Ovary (tissue), 9 donors: Measurements from ENCODE around the gene GRM8. TPM values are rescaled to one million over a fixed set of nuclear protein-coding genes. Genes with fewer than 3 reads are reported as not detected.

Source experiments
- DNase-seq, 5 donors: peaks; one replicate each; pipeline ENCODE4 v3.0.0-alpha.2; 2019 to 2020
- H3K27ac ChIP-seq, 2 donors: fragments of 200-600 bp; one replicate each; pipeline versions ENCODE4 v1.5.1 to v1.8.0; 2019 to 2022
- H3K27me3 ChIP-seq: fragments of 200-600 bp; one replicate; pipeline ENCODE4 v1.8.0; 2022
- H3K36me3 ChIP-seq: fragments of 200-600 bp; sonication (generic); one replicate; pipeline ENCODE4 v1.5.1; 2019
- H3K4me1 ChIP-seq: one replicate; pipeline ENCODE4 v1.8.1; 2013; ENCODE audit warnings: mild to moderate bottlenecking, moderate library complexity; ENCODE audit not compliant: insufficient read depth
- H3K4me3 ChIP-seq: fragments of 200-600 bp; sonication (generic); one replicate; pipeline ENCODE4 v1.5.1; 2017
- H3K9me3 ChIP-seq, 2 donors: fragments of 200-600 bp in 1 of 2; sonication (generic) in 1 of 2; one replicate each; pipeline versions ENCODE4 v1.5.1 to v1.8.1; 2013 to 2019; ENCODE audit warnings: mild to moderate bottlenecking in 1 of 2, moderate library complexity in 1 of 2
- CTCF ChIP-seq, 3 donors: fragments of 450-650 bp in 2 of 3; fragments of 200-600 bp in 1 of 3; IDR thresholded peaks; one replicate each; pipeline versions ENCODE4 v1.5.1 to v1.8.0; 2016 to 2022; ENCODE audit warnings: antibody characterized with exemption in 3 of 3, mild to moderate bottlenecking in 1 of 3
- EP300 ChIP-seq: sonication (generic); formaldehyde crosslinking; IDR thresholded peaks from one replicate; pipeline ENCODE4 v1.6.1; 2017; ENCODE audit warnings: antibody characterized with exemption
- POLR2A ChIP-seq: fragments of 450-650 bp; IDR thresholded peaks from one replicate; pipeline ENCODE4 v1.6.1; 2017; ENCODE audit warnings: antibody characterized with exemption, mild to moderate bottlenecking, moderate library complexity
- WGBS, 3 donors: extraction: QIAGEN DNeasy Blood & Tissue Kit in 1 of 3; methylation state at CpG; one replicate each; pipeline versions ENCODE4 v1.1.5 to v1.1.7; 2013 to 2017; 5-methylcytosine and 5-hydroxymethylcytosine counted together
- intact Hi-C, 4 donors: fragments of 100-400 bp; cut with DNase I; formaldehyde crosslinking; loops; one replicate each; pipeline versions ENCODE4 v1.11.0 to v1.15.1; 2022 to 2023
- polyA plus RNA-seq, 2 donors: library from polyadenylated mRNA; stranded (reverse); fragments of 200-250 nt in 1 of 2; fragments of 350-450 nt in 1 of 2; fragmentation: Illumina TruSeq in 1 of 2; extraction: RNeasy Lipid Tissue Mini Kit (QIAGEN cat#74804) in 1 of 2; gene quantifications; one replicate each; pipeline ENCODE4 v1.2.3, GENCODE V29; 2013 to 2014
- total RNA-seq, 7 donors: library from RNA; depleted of rRNA in 2 of 7; stranded (reverse); fragments of >200 nt in 2 of 7; fragmentation: NEBNext Ultra II Directional in 3 of 7; extraction: Animal tissue kit (Norgen Biotek cat#: 25700) in 3 of 7; gene quantifications; one replicate each; pipeline versions ENCODE4 v1.1.0 to v1.2.4, GENCODE V29; 2016 to 2023
- donor health status: DM: no; HTN: no; CAD: no; lungs with moderate emphysema.
- donor health status: DM: no; HTN: no; CAD: no.
- donor health status: Bipolar disorder and iron deficiency.
- donor health status: DM: yes; HTN: yes; CAD: no.
- donor health status: DM: no; HTN: no; CAD: no.
- donor health status: DM: yes; HTN: yes; CAD: no.

The GRM8 gene
- total and polyA plus RNA-seq, 9 donors, result 0.38 to 4.0 (median 1.0) TPM; not detected in 1

DNA sequence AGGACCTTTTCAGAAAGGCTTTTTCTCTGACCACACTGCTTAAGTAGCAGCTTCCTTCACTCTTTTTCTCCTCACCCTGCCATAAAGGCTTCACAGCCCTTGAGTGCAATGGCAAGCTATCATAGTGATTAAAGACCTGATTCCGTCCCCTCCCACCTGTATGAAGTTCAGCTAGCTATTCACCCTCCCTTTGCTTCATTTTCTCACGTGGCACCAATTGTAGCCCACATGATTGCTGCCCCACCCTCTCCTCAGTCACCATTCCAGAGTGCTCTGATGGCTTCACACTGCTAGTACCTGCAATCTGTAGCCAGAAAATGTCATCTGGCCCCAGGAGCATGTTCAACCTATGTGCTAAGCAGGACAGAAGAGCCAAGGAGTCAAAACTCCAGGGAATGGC lies 523.8 kb downstream of the GRM8 start:
- H3K36me3 ChIP-seq, result no peaks in the 10 kb centered on the region
- no peak overlapping the region for H3K4me3 ChIP-seq
- 44 to 53% (median 49%) methylated on average over 2 of the region's 2 CpGs for WGBS, 3 donors
- H3K9me3 ChIP-seq, result no peaks in the 10 kb centered on the region
- no peaks in the 10 kb centered on the region for H3K27me3 ChIP-seq
- H3K4me1 ChIP-seq, result no peaks in the 10 kb centered on the region
- no peak for TF ChIP-seq POLR2A
- TF ChIP-seq EP300, result no peak
- no peak for TF ChIP-seq CTCF (IDR thresholded peaks at IDR 0.05)
- no peak overlapping the region for H3K27ac ChIP-seq
- DNase-seq, result no peak
- intact Hi-C loops, result no loop called here

DNA sequence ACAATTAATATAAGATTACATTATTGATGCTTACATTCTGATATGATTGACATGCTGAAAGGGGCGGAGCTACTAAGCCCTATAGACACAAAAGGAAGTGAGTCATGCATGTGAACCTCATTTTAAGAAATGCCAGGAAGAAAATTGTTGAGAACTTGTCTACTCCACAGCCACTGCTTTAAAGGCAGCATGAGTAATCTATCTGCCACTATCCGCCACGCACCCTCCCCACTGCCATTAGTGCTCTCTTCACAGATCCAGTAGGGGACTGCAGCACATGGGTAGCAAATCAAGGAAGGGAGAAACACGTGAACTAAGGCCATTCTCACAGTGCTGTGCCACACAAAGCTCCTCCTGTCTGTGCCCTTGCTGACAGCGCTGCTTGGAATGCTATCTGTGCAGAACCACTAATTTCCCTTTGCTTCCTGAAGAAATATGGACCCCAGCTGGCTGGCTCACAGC lies 524.8 kb downstream of the GRM8 start:
- H3K27me3 ChIP-seq, result no peaks in the 10 kb centered on the region
- H3K36me3 ChIP-seq, result no peaks in the 10 kb centered on the region
- intact Hi-C loops, result no loop called here
- no peaks in the 10 kb centered on the region for H3K4me1 ChIP-seq
- 68 to 80% (median 73%) methylated on average over 5 of the region's 5 CpGs for WGBS, 3 donors
- H3K27ac ChIP-seq, result no peak overlapping the region
- no peak for DNase-seq
- H3K4me3 ChIP-seq, result no peak overlapping the region
- TF ChIP-seq CTCF (IDR thresholded peaks at IDR 0.05) (no peak), POLR2A (no peak), EP300 (no peak)
- H3K9me3 ChIP-seq, result no peaks in the 10 kb centered on the region

DNA sequence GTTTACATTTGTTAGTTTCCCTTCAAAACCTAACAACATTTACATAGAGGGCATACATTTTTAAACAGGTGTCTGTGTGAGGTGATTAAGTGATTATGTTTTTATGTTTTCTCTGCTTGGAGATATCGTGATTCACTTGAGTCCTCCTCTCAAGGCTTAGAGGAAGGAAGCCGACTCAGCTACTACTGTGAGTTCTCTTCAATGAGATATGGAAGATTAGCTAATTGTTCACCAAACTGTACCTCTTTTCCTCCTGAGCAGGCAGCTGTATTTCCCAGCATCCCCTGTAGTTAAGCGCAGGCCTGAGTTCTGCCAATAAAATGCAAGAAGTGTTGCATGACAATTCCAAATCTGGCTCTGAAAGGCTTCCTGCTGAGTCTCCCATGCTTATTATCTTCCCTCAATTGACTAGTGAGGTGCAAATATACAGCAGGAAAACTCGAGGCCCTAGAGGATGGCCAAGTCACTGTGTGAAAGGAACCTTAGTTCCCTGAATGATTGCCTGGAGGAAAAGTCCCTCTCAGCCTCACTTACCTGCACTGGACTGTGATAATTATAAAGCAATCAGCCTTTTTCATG lies 528.7 kb downstream of the GRM8 start:
- intact Hi-C loops, result no loop called here
- Histone ChIP-seq H3K4me3 (no peak overlapping the region), H3K27ac (no peak overlapping the region), H3K4me1 (no peaks in the 10 kb centered on the region), H3K27me3 (no peaks in the 10 kb centered on the region), H3K36me3 (no peaks in the 10 kb centered on the region), H3K9me3 (no peaks in the 10 kb centered on the region)
- no peak for TF ChIP-seq CTCF (IDR thresholded peaks at IDR 0.05)
- no peak for TF ChIP-seq POLR2A
- TF ChIP-seq EP300, result no peak
- DNase-seq, result no peak
- 54 to 59% (median 56%) methylated on average over 4 of the region's 4 CpGs for WGBS, 3 donors

DNA sequence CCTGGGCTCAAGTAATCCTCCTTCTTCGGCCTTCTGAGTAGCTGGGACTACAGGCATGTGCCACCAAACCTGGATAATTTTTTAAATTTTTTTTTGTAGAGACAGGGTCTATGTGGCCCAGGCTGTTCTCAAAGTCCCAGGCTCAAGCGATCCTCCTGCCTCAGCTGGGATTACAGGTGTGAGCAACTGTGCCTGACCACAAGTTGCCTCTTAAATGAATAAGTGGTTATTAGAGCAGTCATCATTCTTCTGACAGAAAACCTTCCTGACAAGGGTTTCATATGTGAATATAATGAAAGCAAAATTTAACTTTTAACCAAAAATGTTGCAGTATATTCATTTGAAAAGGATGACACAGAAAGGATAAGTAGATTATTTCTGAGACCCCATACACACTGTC lies 532.5 kb downstream of the GRM8 start:
- intact Hi-C loops, result no loop called here
- TF ChIP-seq CTCF (IDR thresholded peaks at IDR 0.05) (no peak), POLR2A (no peak), EP300 (no peak)
- Histone ChIP-seq H3K27me3 (no peaks in the 10 kb centered on the region), H3K9me3 (no peaks in the 10 kb centered on the region), H3K4me3 (no peak overlapping the region), H3K36me3 (no peaks in the 10 kb centered on the region), H3K27ac (no peak overlapping the region), H3K4me1 (no peaks in the 10 kb centered on the region)
- DNase-seq, result no peak
- 89 to 94% (median 92%) methylated on average over 2 of the region's 2 CpGs for WGBS, 3 donors
